Measurements from ENCODE around the gene PCBP3. TPM values are rescaled to one million over a fixed set of nuclear protein-coding genes. Genes with fewer than 3 reads are reported as not detected.

The PCBP3 gene
- total and polyA plus RNA-seq, 2 of the 8 experiments (the other 6 are each of a cell fraction or from before 2014, with no cell fraction given) = 3.5 to 6.3 TPM

DNA sequence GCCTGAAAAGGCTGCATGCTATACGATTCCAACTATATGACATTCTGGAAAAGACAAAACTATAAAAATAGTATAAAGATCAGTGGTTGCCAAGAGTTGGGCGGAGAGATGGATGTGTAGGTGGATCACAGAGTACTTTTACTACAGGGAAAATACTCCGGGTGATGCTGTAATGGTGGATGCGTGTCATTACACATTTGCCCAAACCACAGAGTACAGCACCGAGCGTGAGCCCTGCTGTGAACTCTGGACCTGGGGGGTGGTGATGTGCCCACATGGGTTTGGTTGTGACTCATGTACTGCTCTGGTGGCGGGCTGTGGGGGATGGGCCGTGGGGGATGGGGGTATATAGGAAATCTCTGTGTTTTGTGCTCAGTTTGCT lies 175.4 kb downstream of the PCBP3 start (continued):
- TF ChIP-seq, protein P1, sequence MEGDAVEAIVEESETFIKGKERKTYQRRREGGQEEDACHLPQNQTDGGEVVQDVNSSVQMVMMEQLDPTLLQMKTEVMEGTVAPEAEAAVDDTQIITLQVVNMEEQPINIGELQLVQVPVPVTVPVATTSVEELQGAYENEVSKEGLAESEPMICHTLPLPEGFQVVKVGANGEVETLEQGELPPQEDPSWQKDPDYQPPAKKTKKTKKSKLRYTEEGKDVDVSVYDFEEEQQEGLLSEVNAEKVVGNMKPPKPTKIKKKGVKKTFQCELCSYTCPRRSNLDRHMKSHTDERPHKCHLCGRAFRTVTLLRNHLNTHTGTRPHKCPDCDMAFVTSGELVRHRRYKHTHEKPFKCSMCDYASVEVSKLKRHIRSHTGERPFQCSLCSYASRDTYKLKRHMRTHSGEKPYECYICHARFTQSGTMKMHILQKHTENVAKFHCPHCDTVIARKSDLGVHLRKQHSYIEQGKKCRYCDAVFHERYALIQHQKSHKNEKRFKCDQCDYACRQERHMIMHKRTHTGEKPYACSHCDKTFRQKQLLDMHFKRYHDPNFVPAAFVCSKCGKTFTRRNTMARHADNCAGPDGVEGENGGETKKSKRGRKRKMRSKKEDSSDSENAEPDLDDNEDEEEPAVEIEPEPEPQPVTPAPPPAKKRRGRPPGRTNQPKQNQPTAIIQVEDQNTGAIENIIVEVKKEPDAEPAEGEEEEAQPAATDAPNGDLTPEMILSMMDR (IDR thresholded peaks at IDR 0.05; ENCODE audit: control extremely low read depth in 1 of 3, insufficient read depth in 1 of 3, low read depth in 1 of 3, low read length in 3 of 3) = no peak
- TF ChIP-seq PHF8 (conservative IDR thresholded peaks at IDR 0.05; ENCODE audit: low read depth, low read length) (no peak), SIN3A (conservative IDR thresholded peaks at IDR 0.05 in 1 of 2, IDR thresholded peaks at IDR 0.05 in 1 of 2; ENCODE audit: low read depth in 1 of 2, low read length in 2 of 2) (no peak), CBX5 (IDR thresholded peaks at IDR 0.05; ENCODE audit: low read depth, low read length) (no peak), EGR1 (IDR thresholded peaks at IDR 0.05; ENCODE audit: borderline replicate concordance, low read depth, low read length) (no peak), JUN (IDR thresholded peaks at IDR 0.05; ENCODE audit: low read depth, low read length) (no peak)
- TF ChIP-seq, protein P2, sequence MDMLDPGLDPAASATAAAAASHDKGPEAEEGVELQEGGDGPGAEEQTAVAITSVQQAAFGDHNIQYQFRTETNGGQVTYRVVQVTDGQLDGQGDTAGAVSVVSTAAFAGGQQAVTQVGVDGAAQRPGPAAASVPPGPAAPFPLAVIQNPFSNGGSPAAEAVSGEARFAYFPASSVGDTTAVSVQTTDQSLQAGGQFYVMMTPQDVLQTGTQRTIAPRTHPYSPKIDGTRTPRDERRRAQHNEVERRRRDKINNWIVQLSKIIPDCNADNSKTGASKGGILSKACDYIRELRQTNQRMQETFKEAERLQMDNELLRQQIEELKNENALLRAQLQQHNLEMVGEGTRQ (IDR thresholded peaks at IDR 0.05; ENCODE audit: low read length) = no peak
